MM.1S (cell line): ENCODE measurements around the gene IGFBP4.

Source experiments
- DNase-seq: peaks from one replicate; pipeline ENCODE4 v3.0.0-alpha.2; 2015
- H2AFZ ChIP-seq: fragments of 300-600 bp; sonication (generic); 2 replicates; pipeline ENCODE4 v1.6.0; 2016; ENCODE audit warnings: antibody characterized with exemption, low read length
- H3F3A ChIP-seq: fragments of 300-600 bp; sonication (generic); 2 replicates; pipeline ENCODE4 v1.6.1; 2016; ENCODE audit warnings: mild to moderate bottlenecking, antibody characterized with exemption, low read length, moderate library complexity, mixed read lengths; ENCODE audit not compliant: insufficient read depth
- H3K27ac ChIP-seq: fragments of 300-600 bp; sonication (generic); 2 replicates; pipeline ENCODE4 v1.5.1; 2016; ENCODE audit warnings: mild to moderate bottlenecking, low read length
- H3K27me3 ChIP-seq: fragments of 300-600 bp; sonication (generic); replicated peaks from 2 replicates; pipeline ENCODE4 v1.6.0; 2016; ENCODE audit warnings: low read length; ENCODE audit not compliant: insufficient read depth
- H3K36me3 ChIP-seq: fragments of 300-600 bp; sonication (generic); replicated peaks from 2 replicates; pipeline ENCODE4 v1.6.1; 2016; ENCODE audit warnings: mild to moderate bottlenecking, low read length, mixed read lengths; ENCODE audit not compliant: insufficient read depth
- H3K4me1 ChIP-seq: fragments of 300-600 bp; sonication (generic); 2 replicates; pipeline ENCODE4 v1.6.1; 2016; ENCODE audit warnings: low read length, mixed read lengths
- H3K4me2 ChIP-seq: fragments of 300-600 bp; sonication (generic); 2 replicates; pipeline ENCODE4 v1.6.0; 2016; ENCODE audit warnings: low read depth, low read length
- H3K4me3 ChIP-seq: fragments of 300-600 bp; sonication (generic); 2 replicates; pipeline ENCODE4 v1.5.1; 2016; ENCODE audit warnings: low read length, mixed read lengths
- H3K79me2 ChIP-seq: fragments of 300-600 bp; sonication (generic); 2 replicates; pipeline ENCODE4 v1.6.1; 2016; ENCODE audit warnings: mixed run types, low read length, mixed read lengths
- H3K9ac ChIP-seq: fragments of 300-600 bp; sonication (generic); 2 replicates; pipeline ENCODE4 v1.6.1; 2016; ENCODE audit warnings: low read length, mixed read lengths
- H3K9me2 ChIP-seq: fragments of 300-600 bp; sonication (generic); replicated peaks from 2 replicates; pipeline ENCODE4 v1.6.1; 2016; ENCODE audit warnings: mild to moderate bottlenecking, low read length, mixed read lengths; ENCODE audit not compliant: insufficient read depth
- H3K9me3 ChIP-seq: fragments of 300-600 bp; sonication (generic); replicated peaks from 2 replicates; pipeline ENCODE4 v1.6.1; 2016; ENCODE audit warnings: mild to moderate bottlenecking, low read length, mixed read lengths; ENCODE audit not compliant: insufficient read depth
- H4K20me1 ChIP-seq: fragments of 300-600 bp; sonication (generic); 2 replicates; pipeline ENCODE4 v1.6.1; 2016; ENCODE audit warnings: mild to moderate bottlenecking, low read length, moderate library complexity, mixed read lengths; ENCODE audit not compliant: insufficient read depth
- EZH2 ChIP-seq: fragments of 300-600 bp; sonication (generic); optimal IDR thresholded peaks from 2 replicates; pipeline ENCODE3; 2017; ENCODE audit warnings: low read depth, mild to moderate bottlenecking, antibody characterized with exemption, low read length, mixed read lengths
- EZH2phosphoT487 ChIP-seq: fragments of 300-600 bp; sonication (generic); IDR thresholded peaks from 2 replicates; pipeline ENCODE4 v1.6.1; 2018; ENCODE audit warnings: antibody characterized with exemption, low read length
- TF ChIP-seq, protein P1 (sequence below): fragments of 300-600 bp; sonication (generic); IDR thresholded peaks from 2 replicates; pipeline ENCODE4 v1.5.1; 2016; ENCODE audit warnings: antibody characterized with exemption, low read length, mixed read lengths

Gene IGFBP4

DNA sequence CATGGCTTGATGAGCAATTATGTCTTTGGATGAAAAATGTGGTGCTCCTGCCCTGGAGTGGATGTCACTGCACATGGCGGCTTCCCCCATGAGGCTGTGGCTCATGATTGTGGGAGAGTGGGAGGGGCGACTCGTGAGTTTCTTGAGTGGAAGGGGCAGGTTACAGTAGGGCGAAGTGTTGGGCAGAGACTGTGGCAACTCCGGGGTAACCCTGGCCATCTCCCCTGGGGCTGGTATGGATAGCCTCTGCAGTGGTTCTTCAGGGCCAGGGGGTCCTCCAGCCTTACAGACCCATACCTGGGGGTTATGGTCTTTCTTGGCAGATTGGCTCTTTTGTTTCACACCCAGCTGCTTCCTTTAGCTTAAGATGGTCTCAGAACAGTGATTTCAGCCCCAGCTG is 59.5 kb downstream of the IGFBP4 start:
- Histone ChIP-seq H3K9ac (no peak overlapping the region), H3K9me2 (no peaks in the 10 kb centered on the region), H3K27ac (no peak overlapping the region), H3K27me3 (peaks cover 19% of the 10 kb centered on the region), H2AFZ (no peak overlapping the region), H3K4me3 (no peak overlapping the region), H3K4me1 (no peaks in the 10 kb centered on the region), H3F3A (no peaks in the 10 kb centered on the region), H3K9me3 (no peaks in the 10 kb centered on the region), H3K36me3 (no peaks in the 10 kb centered on the region), H4K20me1 (no peaks in the 10 kb centered on the region), H3K79me2 (no peaks in the 10 kb centered on the region), H3K4me2 (no peak overlapping the region)
- no peak for TF ChIP-seq EZH2phosphoT487
- no peak for DNase-seq

DNA sequence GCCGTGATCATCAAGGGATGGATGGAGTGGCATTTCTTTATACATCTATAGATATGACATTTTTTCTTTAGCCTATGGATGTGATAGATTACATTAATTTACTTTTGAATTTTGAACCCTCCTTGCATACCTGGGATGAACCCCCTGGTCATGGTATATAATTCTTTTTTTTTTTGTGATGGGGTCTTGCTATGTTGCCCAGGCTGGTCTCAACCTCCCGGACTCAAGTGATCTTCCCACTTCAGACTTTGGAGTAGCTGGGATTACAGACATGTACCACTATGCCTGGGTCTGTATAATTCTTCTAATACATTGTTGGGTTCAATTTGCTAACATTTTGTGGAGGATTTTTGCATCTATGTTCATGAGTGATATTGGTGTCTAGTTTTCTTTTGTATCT is 59.9 kb downstream of the IGFBP4 start:
- no peak overlapping the region for H3K4me2 ChIP-seq
- no peak overlapping the region for H3K4me3 ChIP-seq
- TF ChIP-seq EZH2 (no peak), EZH2phosphoT487 (no peak)
- TF ChIP-seq, protein P1, sequence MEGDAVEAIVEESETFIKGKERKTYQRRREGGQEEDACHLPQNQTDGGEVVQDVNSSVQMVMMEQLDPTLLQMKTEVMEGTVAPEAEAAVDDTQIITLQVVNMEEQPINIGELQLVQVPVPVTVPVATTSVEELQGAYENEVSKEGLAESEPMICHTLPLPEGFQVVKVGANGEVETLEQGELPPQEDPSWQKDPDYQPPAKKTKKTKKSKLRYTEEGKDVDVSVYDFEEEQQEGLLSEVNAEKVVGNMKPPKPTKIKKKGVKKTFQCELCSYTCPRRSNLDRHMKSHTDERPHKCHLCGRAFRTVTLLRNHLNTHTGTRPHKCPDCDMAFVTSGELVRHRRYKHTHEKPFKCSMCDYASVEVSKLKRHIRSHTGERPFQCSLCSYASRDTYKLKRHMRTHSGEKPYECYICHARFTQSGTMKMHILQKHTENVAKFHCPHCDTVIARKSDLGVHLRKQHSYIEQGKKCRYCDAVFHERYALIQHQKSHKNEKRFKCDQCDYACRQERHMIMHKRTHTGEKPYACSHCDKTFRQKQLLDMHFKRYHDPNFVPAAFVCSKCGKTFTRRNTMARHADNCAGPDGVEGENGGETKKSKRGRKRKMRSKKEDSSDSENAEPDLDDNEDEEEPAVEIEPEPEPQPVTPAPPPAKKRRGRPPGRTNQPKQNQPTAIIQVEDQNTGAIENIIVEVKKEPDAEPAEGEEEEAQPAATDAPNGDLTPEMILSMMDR: no peak
- no peaks in the 10 kb centered on the region for H3F3A ChIP-seq
- H3K27ac ChIP-seq: no peak overlapping the region
- no peaks in the 10 kb centered on the region for H3K4me1 ChIP-seq
- H3K9me2 ChIP-seq: no peaks in the 10 kb centered on the region
- no peak overlapping the region for H3K9ac ChIP-seq
- H3K36me3 ChIP-seq: no peaks in the 10 kb centered on the region
- DNase-seq: no peak
- H3K27me3 ChIP-seq: peaks cover 19% of the 10 kb centered on the region
- H4K20me1 ChIP-seq: no peaks in the 10 kb centered on the region
- no peak overlapping the region for H2AFZ ChIP-seq
- no peaks in the 10 kb centered on the region for H3K9me3 ChIP-seq
- H3K79me2 ChIP-seq: no peaks in the 10 kb centered on the region

DNA sequence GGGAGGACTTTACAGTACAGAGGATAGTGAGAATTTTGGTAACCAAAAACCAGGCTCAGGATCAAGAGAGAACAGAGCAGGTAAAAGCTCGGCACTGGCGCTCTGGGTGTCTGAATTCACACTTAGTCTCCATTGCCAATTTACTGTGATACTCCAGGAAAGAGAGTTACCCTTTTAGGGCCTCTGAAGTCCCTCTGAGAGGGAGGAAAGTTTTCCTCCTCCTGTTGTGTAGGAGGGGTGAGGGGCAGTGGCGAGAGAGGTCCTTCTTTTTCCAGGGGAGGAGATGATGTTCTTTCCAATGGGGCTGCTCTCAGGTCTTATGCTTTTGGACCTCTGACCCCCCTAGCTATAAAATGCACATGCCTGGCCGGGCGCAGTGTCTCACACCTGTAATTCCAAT is 63.5 kb downstream of the IGFBP4 start:
- no peaks in the 10 kb centered on the region for H3K9me3 ChIP-seq
- H3K27ac ChIP-seq: no peak overlapping the region
- H3F3A ChIP-seq: no peaks in the 10 kb centered on the region
- no peak overlapping the region for H3K4me3 ChIP-seq
- TF ChIP-seq, protein P1: no peak
- TF ChIP-seq EZH2 (no peak), EZH2phosphoT487 (no peak)
- H3K36me3 ChIP-seq: no peaks in the 10 kb centered on the region
- H2AFZ ChIP-seq: no peak overlapping the region
- H3K4me1 ChIP-seq: no peaks in the 10 kb centered on the region
- no peaks in the 10 kb centered on the region for H4K20me1 ChIP-seq
- no peak overlapping the region for H3K4me2 ChIP-seq
- H3K9me2 ChIP-seq: no peaks in the 10 kb centered on the region
- DNase-seq: no peak
- H3K27me3 ChIP-seq: 0 out of 2 replicates have a peak, but pooled peaks cover 5% of the 10 kb centered on the region
- no peak overlapping the region for H3K9ac ChIP-seq
- H3K79me2 ChIP-seq: no peaks in the 10 kb centered on the region
